Vagina (tissue), 2 donors: ENCODE results near the gene RAD1. TPM values are rescaled to one million over a fixed set of nuclear protein-coding genes. Genes with fewer than 3 reads are reported as not detected.

ENCODE experiments used
- DNase-seq, 2 donors: peaks; one replicate each; pipeline ENCODE4 v3.0.0-alpha.2; 2017; ENCODE audit errors: extremely low spot score in 2 of 2
- H3K27ac ChIP-seq: fragments of 200-600 bp; sonication (generic); one replicate; pipeline ENCODE4 v1.5.1; 2019
- H3K27me3 ChIP-seq: fragments of 200-600 bp; sonication (generic); one replicate; pipeline ENCODE4 v1.5.1; 2019
- H3K36me3 ChIP-seq, 2 donors: fragments of 200-600 bp; sonication (generic); one replicate each; pipeline ENCODE4 v1.5.1; 2017 to 2019
- H3K4me1 ChIP-seq: fragments of 200-600 bp; sonication (generic); one replicate; pipeline ENCODE4 v1.5.1; 2019
- H3K4me3 ChIP-seq, 2 donors: fragments of 200-600 bp; sonication (generic); 1 replicate in 1 of 2; 2 replicates in 1 of 2; pipeline ENCODE4 v1.5.1; 2016 to 2019
- H3K9me3 ChIP-seq: fragments of 200-600 bp; sonication (generic); one replicate; pipeline ENCODE4 v1.5.1; 2019
- POLR2AphosphoS5 ChIP-seq, 2 donors: sonication (generic); formaldehyde crosslinking; IDR thresholded peaks; one replicate each; pipeline ENCODE4 v1.9.0; 2017; ENCODE audit warnings: antibody characterized with exemption in 2 of 2, mild to moderate bottlenecking in 2 of 2, low read depth in 1 of 2; ENCODE audit not compliant: insufficient read depth in 1 of 2
- intact Hi-C: fragments of 100-400 bp; cut with DNase I; formaldehyde crosslinking; loops from one replicate; pipeline ENCODE4 v1.15.1; 2023
- total RNA-seq: library from RNA; depleted of rRNA; stranded (reverse); fragments of >200 nt; gene quantifications from one replicate; pipeline ENCODE4 v1.2.3, GENCODE V29; 2016

The RAD1 gene
- total RNA-seq, 1 donor from 2014 or later = 27.7 TPM

GRCh38 chr5:34857161-34857560 is 58.1 kb downstream of the RAD1 start:
- no peak overlapping the region for H3K27ac ChIP-seq
- no peaks in the 10 kb centered on the region for H3K9me3 ChIP-seq
- no peak for DNase-seq
- intact Hi-C loops = no loop called here
- no peaks in the 10 kb centered on the region for H3K4me1 ChIP-seq
- H3K27me3 ChIP-seq = no peaks in the 10 kb centered on the region
- no peaks in the 10 kb centered on the region for H3K36me3 ChIP-seq
- TF ChIP-seq POLR2AphosphoS5 (IDR thresholded peaks at IDR 0.05; ENCODE audit: insufficient read depth in 1 of 2, low read depth in 1 of 2) = no peak
- H3K4me3 ChIP-seq = no peak overlapping the region

Other genes starting within 250 kb of the RAD1 start
- 0.25 TPM for gene TTC23L, start 76.3 kb downstream of the RAD1 start, total RNA-seq
- 10.3 TPM for gene BRIX1, start 207 bp upstream of the RAD1 start, total RNA-seq
- gene DNAJC21, start 14.1 kb upstream of the RAD1 start, total RNA-seq = 38.5 TPM
- not detected for gene AGXT2, start 132.4 kb upstream of the RAD1 start, total RNA-seq